GM21717 (cell line): ENCODE measurements around the gene UGT8.
"Not testable (repeated sequence)": the region's sequence is repeated elsewhere in the genome, so short reads cannot be mapped to it uniquely, and the experiment has no call there.

ENCODE experiments used
- ATAC-seq: cut with Tn5 transposase; IDR thresholded peaks from one replicate; pipeline ENCODE4 v1.9.1; 2021; ENCODE audit warnings: mild to moderate bottlenecking, moderate library complexity; ENCODE audit not compliant: unreplicated experiment

Gene UGT8

DNA sequence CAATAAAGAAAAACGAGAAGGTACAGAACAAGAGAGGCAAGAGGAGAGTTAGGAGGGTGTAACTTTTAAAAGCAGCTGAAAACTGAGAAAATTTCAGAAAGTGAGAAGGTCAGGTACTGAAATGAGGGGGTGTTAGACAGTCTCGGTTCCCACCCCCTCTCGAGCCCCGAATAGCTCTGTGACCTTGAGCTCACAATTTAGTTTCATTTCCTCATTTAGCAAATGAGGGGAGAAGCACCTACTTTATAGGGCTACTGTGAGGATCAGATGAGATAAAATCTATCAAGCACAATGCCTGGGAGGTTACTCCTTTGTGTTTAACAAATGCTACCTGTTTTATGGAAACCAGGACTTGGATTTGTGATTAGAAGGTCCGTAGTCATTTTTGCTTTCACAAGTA lies 4.9 kb downstream of the UGT8 start:
- ATAC-seq: peak; percentile 96

DNA sequence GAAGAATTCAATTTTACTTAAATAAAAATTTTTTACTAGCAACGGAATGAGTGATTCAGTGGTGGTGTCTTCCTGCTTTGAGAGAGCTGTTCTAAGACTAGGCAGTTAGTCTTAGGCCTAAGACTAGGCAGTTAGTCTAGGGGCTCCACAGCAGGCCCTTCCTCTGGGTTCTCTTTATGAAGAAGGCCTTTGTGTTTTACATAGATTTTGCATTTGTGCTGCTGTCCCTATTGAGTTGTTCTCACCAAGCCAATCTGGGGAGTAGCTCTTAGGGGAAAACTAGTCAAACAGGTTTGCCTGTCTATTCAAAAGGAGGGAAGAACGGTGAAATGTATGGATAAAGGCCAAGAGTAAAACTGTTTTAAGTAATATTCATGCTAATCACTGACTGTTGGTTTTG lies 7.6 kb downstream of the UGT8 start:
- no peak for ATAC-seq

DNA sequence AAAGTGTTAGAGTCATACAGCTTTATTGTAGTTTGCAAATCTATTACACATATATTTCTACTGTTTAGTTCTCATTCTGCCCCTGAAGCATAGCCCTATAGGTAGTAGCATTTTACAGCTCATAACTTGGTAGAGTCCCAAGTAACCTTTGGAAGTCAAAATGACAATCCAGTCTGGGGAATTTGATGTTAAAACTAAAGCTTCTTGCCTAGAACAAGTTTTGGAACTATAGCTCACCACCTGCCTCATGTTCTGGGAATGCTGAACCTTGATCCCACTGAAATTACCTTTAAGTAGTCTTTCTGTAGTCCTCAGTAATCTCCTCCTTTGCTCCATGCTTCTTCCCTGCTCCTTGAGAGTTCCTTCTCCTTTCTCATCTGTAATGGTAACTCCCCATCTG lies 8.4 kb downstream of the UGT8 start:
- ATAC-seq: no peak

DNA sequence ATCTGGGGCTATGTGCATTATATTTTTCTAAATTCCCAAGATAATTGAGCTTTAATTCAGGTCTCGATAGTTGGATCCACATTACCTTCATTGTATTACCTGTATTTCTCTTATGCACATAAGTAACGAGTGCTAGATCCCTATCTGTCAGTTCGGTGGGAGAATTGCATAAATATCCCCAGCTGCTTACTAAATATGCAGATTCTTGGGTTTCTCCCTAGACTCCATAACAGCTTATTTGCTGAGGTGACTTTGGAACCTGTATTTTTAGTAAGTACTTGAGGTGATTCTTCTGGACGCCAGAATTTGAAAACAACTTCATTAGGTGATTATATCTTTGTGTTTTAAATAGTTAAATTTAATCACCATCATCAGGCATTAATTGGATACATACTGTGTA lies 15.0 kb downstream of the UGT8 start:
- ATAC-seq: no peak

DNA sequence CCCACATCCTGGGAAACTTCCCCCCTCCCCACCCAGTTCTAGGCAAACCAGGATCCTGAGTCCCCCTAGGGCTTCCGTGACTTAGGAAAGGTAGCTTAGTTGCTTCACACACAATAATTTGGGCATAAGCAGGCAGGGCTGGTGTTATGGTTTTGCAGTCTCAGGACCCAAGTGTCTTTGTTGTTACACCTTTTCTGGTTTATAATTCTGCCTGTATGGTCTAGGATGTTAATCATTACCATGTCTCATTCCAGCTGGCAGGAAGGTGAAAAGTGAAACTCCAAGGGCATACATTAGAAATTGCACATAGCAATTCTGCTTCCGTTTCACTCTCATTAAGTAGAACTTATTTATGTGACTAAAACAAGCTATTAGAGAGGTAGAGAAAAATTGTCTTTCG lies 16.8 kb downstream of the UGT8 start:
- no peak for ATAC-seq

DNA sequence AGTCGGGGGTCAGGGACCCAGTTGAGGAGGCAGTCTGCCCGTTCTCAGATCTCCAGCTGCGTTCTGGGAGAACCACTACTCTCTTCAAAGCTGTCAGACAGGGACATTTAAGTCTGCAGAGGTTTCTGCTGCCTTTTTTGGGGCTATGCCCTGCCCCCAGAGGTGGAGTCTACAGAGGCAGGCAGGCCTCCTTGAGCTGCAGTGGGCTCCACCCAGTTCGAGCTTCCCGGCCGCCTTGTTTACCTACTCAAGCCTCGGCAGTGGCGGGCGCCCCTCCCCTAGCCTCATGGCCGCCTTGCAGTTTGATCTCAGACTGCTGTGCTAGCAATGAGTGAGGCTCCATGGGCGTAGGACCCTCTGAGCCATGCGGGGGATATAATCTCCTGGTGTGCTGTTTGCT lies 17.4 kb downstream of the UGT8 start:
- not testable (repeated sequence) for ATAC-seq

DNA sequence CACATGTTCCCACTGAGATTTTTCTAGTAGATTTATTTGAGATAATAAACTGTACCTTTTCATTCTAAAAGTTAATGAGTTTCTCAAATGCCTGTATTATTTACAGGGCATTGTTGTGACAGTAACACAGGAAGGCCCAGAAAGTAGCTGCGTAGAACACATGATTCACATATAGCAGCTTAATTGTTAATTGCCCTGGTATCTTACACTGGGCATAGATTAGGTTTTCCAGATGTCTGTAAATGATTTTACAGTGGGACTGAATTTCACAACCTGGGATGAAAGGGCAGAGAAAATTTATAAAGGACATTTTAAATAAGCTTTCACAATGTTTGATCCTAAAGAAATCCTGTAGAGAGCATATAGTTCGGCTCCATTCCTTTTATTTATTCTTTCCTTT lies 27.6 kb downstream of the UGT8 start:
- no peak for ATAC-seq

DNA sequence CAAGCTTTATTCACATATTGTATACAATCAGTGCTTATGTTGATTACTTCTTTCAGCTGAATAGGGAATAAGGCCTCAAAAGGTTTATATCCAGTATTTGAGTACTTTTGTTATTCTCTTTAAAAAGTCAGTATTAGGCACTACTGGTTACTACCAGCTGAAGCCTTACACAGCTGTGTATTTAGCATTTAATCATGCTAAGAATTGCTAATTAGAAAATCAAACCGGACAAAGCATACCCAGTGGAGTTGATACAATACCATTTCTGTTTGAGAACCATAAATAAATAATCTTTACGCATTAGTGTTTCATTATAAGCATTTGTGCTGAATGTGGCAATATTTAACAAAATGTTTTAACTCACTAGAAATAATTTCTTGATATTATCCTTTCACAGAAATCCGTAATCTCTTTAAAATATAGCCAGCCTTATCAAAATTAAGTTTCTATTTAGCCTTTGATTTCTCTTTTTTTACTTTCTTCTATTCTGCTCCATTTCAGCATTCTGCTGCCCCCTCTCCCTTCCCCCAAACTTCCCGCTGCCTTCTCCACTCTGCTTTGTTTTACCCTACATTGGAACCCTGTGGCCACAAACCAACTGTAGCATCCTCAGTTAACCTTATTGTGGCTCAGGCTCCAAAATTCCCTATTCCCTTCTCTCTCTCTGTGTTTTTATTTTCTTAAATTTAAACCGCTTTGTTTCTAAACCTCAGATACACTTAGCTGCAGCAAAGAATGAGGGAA lies 37.8 kb downstream of the UGT8 start:
- no peak for ATAC-seq

DNA sequence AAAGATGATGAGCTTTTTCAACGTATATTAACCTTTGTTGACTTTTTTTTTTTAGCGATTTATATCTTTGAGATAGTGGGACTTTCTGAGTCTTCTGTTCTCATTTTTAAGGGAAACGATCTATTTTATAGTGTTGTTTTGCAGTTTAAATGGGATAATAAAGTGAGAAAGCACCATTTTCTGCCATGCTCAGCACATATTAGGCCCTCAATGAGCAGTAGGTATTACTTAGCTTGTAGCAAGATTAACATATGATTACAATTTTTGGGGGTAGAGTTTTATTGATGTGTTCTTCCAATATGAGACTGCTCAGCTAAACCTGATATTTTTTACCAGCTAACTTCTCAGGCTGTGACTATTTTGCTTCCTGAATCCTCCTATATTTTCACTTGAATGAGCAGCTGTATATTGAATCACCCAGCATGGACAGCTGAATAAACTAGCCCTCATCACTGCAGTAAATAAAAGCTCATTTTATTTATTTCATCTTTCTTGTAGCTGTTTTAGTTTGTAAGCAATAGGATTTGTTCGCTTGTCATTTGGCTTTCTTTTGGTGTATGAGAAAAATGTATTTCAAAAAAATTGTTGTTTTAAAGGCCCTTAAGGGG lies 43.7 kb downstream of the UGT8 start:
- ATAC-seq: no peak

DNA sequence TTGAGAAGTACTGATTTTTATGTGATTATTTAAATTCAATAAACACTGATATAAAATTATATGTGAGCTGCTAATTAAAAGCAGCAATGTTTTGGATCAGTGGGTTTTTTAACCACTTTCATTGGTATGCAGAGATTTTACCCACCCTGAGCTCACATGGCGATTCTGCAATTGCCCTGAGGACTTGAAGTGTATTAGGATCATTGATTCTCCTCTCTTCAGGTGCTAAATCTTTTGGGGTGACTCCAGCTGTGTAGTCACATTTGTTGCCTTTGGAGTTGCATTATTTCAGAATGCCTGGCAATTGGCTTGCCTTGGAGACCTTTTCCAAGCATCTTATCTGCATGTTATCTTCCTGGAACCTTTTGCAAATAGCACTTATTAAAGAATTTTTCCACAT lies 51.3 kb downstream of the UGT8 start:
- no peak for ATAC-seq

DNA sequence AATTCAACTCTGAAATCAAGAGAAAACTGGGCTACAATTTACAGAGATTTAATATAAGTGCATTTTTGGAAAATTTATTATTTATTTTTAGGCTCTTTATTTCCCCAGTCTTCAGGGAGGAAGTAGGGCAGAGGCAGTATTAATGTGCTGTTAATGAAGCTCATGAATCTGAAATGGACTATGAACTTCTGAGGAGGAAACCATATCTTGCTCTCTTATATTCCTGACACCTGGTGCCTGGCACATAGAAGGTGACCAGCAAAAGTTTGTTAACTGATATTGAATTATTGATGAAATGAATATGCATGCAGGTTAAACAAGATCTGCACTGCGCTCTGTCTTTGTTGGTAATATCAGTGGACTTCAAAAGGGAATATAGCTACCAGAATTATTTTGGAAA lies 55.1 kb downstream of the UGT8 start:
- ATAC-seq: no peak

DNA sequence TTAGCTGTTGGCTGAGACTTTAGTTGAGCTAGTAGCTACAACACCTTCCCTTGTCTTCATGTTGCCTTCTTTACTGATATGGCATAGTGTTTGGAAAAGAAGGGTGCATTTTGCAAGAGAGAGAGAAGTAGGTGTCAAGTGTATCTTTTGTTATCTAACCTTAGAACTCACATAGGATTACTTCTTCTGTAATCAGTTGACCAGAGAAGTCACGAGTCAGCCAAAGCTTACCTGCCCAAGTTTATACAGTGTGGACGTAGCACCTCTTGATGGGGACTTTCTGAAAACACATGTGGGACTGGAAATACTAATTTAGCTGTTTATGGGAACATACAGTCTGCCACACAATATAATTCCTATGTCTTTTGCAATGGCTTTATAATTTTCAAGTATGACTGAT lies 56.0 kb downstream of the UGT8 start:
- ATAC-seq: no peak

DNA sequence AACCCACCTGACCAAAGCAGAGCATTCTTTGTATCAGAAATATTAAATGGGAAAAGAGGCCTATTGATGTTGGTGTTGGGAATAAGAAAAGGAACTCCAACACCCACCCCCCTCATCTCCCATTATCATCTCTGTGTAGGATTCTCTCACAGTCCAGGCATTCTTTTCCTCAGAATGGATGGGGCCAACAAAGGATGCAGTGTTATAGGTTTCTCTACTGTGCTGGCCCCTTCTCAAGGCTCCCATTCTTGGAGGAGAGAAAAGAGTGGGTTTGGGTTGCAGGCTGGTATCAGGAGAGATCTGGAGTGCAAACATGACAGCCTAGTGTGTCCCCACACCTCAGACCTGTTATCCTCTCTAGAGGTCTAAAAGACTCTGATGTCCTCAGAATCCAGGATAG lies 59.6 kb downstream of the UGT8 start:
- ATAC-seq: no peak

DNA sequence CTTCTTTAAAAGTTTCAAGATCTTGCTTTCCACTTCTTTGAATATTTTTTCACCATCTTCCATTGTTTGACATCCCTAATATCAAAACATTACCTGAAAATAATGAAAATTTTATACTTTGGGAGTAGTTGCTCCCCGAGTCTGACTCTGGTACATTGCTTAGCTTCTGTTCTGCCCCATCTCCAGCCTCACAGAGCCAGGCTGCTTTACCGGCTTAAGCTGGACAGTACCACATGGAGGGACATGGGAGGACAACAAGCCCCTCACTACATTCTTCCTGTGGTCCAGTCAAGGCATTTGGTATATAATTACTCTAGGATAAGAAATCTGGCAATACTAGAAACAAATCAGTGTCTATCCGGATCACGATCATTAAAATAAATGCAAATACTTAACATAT lies 60.2 kb downstream of the UGT8 start:
- no peak for ATAC-seq

DNA sequence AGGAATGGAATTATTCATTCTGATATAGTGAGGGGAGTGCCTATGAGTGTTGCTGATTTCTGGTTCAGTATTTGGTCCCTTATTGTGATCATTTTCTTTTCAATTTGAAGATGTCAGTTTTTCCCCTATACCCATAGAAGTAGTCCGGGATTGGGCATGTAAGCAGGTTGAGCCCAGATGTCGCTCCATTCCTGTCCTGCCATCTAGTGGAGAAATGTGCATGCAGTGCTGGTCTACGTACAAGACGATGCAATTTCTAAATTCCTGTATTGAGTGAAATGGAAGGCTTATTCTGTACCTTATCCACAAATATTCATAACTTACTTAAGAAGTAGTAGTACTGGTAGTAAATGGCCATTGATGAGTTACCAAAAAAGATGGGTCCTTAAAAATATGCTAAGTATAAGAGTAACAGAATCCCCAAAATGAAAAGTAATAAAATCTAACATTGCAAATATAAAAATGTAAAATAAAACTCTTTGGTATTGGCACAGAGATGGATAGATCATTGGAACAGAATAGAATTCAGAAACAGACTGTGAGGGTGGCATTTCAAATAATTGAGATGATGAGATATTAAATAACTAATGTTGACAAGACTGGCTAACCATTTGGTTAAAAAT lies 60.9 kb downstream of the UGT8 start:
- peak; percentile 89 for ATAC-seq

DNA sequence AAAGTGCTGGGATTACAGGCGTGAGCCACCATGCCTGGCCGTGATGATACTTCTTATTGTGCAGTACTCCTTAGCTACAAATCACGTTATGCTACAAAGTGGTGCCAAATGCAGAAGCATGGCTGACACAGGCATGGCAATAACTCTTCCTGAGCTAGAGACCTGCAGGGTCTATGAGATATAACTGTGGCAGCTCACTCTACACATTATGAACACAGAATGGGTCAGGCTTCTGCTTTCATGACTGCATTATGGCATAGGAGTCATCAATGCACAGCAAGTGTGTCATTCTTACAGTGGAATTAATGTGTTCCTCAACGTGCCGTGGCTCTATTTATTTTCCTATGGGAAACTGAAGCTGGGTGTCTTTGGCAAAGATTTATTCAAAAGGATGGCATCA lies 64.5 kb downstream of the UGT8 start:
- ATAC-seq: no peak

DNA sequence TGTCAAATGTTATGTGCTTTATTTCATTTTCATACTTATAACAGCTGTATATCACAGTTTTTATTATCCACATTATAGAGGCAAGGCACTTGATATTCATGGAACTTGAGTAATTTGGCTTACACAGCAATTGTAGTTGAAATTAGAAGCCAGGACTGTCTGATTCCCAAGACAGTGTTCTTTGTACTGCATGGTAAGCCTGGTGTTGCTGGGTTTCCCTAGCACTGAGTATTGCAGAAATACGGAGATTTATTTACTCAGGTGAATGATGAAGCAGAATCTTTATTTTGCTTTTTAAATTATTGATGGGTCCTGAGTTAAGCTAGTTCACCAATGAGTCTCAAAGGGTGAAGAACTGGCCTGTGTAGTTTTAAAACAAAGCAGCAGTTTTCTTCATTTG lies 70.0 kb downstream of the UGT8 start:
- no peak for ATAC-seq

DNA sequence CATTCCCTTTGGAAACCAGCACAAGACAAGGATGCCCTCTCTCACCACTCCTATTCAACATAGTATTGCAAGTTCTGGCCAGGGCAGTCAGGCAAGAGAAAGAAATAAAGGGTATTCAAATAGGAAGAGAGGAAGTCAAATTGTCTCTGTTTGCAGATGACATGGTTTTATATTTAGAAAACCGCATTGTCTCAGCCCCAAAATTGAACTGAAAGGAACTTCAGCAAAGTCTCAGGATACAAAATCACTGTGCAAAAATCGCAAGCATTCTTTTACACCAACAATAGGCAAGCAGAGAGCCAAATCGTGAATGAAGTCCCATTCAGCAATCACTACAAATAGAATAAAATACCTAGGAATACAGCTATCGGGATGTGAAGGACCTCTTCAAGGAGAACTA lies 72.1 kb downstream of the UGT8 start:
- ATAC-seq: not testable (repeated sequence)

DNA sequence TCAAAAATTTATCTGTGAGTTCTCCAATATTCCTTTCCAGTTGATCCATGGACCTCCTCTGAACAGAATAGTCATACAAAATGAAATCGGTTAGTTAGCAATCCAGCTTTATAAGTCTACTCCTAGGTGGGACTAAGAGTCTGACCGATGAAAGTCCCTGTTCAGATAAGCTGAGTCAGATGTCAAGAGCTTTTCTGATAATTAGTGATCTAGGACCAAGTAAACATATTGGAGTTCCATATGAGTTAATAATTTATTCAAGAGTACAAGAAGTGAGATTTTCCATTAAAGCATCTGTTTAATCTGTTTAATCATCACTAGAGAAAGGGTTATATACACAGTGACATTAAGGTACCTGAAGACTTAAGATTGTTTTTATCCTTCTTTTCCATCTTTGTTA lies 74.7 kb downstream of the UGT8 start:
- ATAC-seq: no peak

DNA sequence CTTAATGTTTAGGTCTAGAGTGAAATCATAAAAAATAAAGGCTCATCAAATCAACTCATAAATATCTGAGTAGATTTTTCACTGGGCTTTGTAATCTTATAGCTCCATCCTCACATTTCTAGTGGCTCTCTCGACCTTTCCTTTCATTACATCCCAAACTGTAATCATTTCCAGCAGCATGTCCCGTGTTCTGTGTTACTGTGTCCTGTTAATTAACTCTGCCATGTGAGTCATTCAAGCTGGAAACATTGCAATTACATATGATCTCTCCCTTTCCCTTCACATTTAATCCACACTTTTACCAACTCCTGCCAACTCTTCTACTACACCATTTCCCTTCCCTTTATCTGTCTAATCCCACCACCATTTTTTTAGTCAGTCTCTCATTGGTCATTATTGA lies 75.5 kb downstream of the UGT8 start:
- no peak for ATAC-seq

DNA sequence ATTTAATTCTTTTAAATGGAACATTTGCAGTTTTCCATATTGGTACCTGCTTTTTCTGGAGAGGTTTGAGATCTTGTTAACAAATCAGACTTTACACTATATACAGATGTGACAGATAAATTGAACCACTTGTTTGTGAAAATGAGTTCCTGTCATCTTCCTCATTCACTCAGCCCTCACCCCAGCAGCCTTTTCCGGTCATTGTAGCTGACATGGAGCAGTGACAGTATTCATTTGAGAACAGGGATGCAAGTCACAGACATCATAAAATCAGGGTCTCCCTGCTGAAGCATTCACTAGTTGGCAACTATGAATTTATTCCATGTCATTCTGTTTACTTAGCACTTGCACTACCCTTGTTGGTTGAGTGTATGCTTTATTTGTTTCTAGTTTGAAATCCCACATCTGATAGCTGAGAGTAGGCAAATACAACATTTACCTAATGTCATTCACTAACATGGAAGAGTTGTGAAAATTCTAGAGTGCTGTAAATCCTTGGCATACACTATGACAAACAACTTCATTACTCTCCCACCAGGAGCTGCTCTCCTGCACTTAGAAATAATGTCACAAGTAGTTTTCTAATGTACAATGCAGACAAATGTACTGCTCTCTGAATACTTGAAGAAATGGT lies 78.9 kb downstream of the UGT8 start:
- ATAC-seq: no peak

DNA sequence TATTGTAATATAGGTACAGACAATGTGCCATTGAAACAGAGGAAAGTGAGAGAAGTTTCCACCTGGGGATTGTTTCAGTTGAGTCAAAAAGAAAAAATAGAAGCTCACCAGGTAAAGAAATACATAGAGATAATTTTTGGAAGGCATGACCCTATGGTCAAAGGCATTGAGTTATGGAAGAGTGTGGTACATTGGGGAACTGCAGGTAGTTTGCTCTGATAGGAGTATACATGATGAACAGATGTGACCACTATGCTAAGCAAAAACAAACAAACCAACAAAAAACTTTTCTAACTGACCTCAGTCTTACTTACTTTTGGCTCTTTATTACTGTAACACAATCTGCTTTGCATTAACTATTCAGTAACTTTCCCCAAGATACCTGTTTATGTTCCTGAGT lies 85.9 kb downstream of the UGT8 start:
- no peak for ATAC-seq
